D341Med (cell line): Measurements from ENCODE around the gene SHKBP1.

ENCODE experiments used
- DNase-seq: peaks from one replicate; pipeline ENCODE4 v3.0.0; 2012; ENCODE audit warnings: low spot score

Gene SHKBP1

GRCh38 chr19:40601134-40601974 is 24.7 kb downstream of the SHKBP1 start, which contains the start of gene LTBP4:
LTBP4 (plus strand) TSS chr19:40601369; CDS start chr19:40601388, 19 bp downstream.
- DNase-seq: peak; percentile 74

- peak; percentile 38 for DNase-seq
These were observed 26.4 kb downstream of the SHKBP1 start for GRCh38 chr19:40603071-40603388.

GRCh38 chr19:40603389-40604170 is 26.9 kb downstream of the SHKBP1 start:
- peak; percentile 89 for DNase-seq

- DNase-seq: no peak
These were observed 27.5 kb downstream of the SHKBP1 start for GRCh38 chr19:40604171-40604646.

GRCh38 chr19:40604647-40605215 is 28.1 kb downstream of the SHKBP1 start:
- DNase-seq: no peak

- DNase-seq: no peak
These were observed 28.7 kb downstream of the SHKBP1 start for GRCh38 chr19:40605216-40605971.

- DNase-seq: no peak
These were observed 30.9 kb downstream of the SHKBP1 start for GRCh38 chr19:40607311-40608239.

GRCh38 chr19:40608240-40608621 is 31.6 kb downstream of the SHKBP1 start:
- no peak for DNase-seq

GRCh38 chr19:40608957-40609356 is 32.3 kb downstream of the SHKBP1 start:
- DNase-seq: no peak

GRCh38 chr19:40609561-40610395 is 33.1 kb downstream of the SHKBP1 start:
- peak; percentile 69 for DNase-seq

GRCh38 chr19:40610396-40611064 is 33.9 kb downstream of the SHKBP1 start:
- DNase-seq: no peak

GRCh38 chr19:40611096-40611495 is 34.4 kb downstream of the SHKBP1 start:
- DNase-seq: no peak

GRCh38 chr19:40611900-40612698 is 35.4 kb downstream of the SHKBP1 start:
- no peak for DNase-seq

GRCh38 chr19:40612831-40613689 is 36.4 kb downstream of the SHKBP1 start:
- DNase-seq: no peak

- peak; percentile 79 for DNase-seq
These were observed 37.3 kb downstream of the SHKBP1 start for GRCh38 chr19:40613690-40614621.

- DNase-seq: peak; percentile 71
These were observed 38.1 kb downstream of the SHKBP1 start for GRCh38 chr19:40614622-40615411.
